Loucy (cell line): Measurements from ENCODE around the gene CFAP97.
"Not testable (repeated sequence)": the region's sequence is repeated elsewhere in the genome, so short reads cannot be mapped to it uniquely, and the experiment has no call there.

ENCODE experiments used
- H2AFZ ChIP-seq: fragments of 200-600 bp; sonication (generic); 2 replicates; pipeline ENCODE4 v1.6.0; 2016; ENCODE audit warnings: antibody characterized with exemption, mild to moderate bottlenecking, low read length, moderate library complexity
- H3F3A ChIP-seq: fragments of 200-600 bp; 2 replicates; pipeline ENCODE4 v1.6.0; 2016; ENCODE audit warnings: antibody characterized with exemption, low read depth, mild to moderate bottlenecking
- H3K27me3 ChIP-seq: fragments of 200-600 bp; sonication (generic); 2 replicates; pipeline ENCODE4 v1.6.1; 2014; ENCODE audit warnings: low read length, mild to moderate bottlenecking; ENCODE audit not compliant: insufficient read depth, poor library complexity, severe bottlenecking
- H3K36me3 ChIP-seq: fragments of 200-600 bp; sonication (generic); 2 replicates; pipeline ENCODE4 v1.6.1; 2016; ENCODE audit warnings: low read length; ENCODE audit not compliant: insufficient read depth
- H3K4me1 ChIP-seq: fragments of 200-600 bp; sonication (generic); 2 replicates; pipeline ENCODE4 v1.5.1; 2014; ENCODE audit warnings: low read length, mild to moderate bottlenecking; ENCODE audit not compliant: insufficient read depth, poor library complexity, severe bottlenecking
- H3K4me2 ChIP-seq: fragments of 200-600 bp; sonication (generic); 2 replicates; pipeline ENCODE4 v1.6.0; 2014; ENCODE audit warnings: antibody characterized with exemption, low read length, low read depth, mild to moderate bottlenecking; ENCODE audit not compliant: poor library complexity, severe bottlenecking
- H3K4me3 ChIP-seq: fragments of 200-600 bp; sonication (generic); 2 replicates; pipeline ENCODE4 v1.5.1; 2014; ENCODE audit warnings: low read length, mild to moderate bottlenecking, mixed read lengths; ENCODE audit not compliant: poor library complexity, severe bottlenecking
- H3K79me2 ChIP-seq: fragments of 200-600 bp; sonication (generic); 2 replicates; pipeline ENCODE4 v1.6.1; 2014; ENCODE audit warnings: low read length; ENCODE audit not compliant: insufficient read depth
- H3K9ac ChIP-seq: fragments of 200-600 bp; sonication (generic); 2 replicates; pipeline ENCODE4 v1.6.0; 2014; ENCODE audit warnings: mild to moderate bottlenecking, low read depth, low read length, moderate library complexity; ENCODE audit not compliant: poor library complexity, severe bottlenecking
- H3K9me2 ChIP-seq: fragments of 200-600 bp; sonication (generic); replicated peaks from 2 replicates; pipeline ENCODE4 v1.6.1; 2016; ENCODE audit warnings: low read depth, low read length, mixed read lengths
- H3K9me3 ChIP-seq: fragments of 200-600 bp; sonication (generic); 2 replicates; pipeline ENCODE4 v1.6.1; 2014; ENCODE audit warnings: mild to moderate bottlenecking, antibody characterized with exemption, low read length, low read depth; ENCODE audit not compliant: insufficient read depth
- H4K20me1 ChIP-seq: fragments of 200-600 bp; sonication (generic); 2 replicates; pipeline ENCODE4 v1.6.0; 2014; ENCODE audit warnings: antibody characterized with exemption, low read length, mild to moderate bottlenecking; ENCODE audit not compliant: insufficient read depth, poor library complexity, severe bottlenecking
- EZH2phosphoT487 ChIP-seq: fragments of 200-600 bp; IDR thresholded peaks from 2 replicates; pipeline ENCODE4 v1.6.1; 2018; ENCODE audit warnings: antibody characterized with exemption, mild to moderate bottlenecking, moderate library complexity, borderline replicate concordance
- TF ChIP-seq, protein P1 (sequence below): fragments of 200-600 bp; sonication (generic); conservative IDR thresholded peaks from 2 replicates; pipeline ENCODE4 v1.5.1; 2014; ENCODE audit warnings: mild to moderate bottlenecking, antibody characterized with exemption, low read length

Gene CFAP97

DNA sequence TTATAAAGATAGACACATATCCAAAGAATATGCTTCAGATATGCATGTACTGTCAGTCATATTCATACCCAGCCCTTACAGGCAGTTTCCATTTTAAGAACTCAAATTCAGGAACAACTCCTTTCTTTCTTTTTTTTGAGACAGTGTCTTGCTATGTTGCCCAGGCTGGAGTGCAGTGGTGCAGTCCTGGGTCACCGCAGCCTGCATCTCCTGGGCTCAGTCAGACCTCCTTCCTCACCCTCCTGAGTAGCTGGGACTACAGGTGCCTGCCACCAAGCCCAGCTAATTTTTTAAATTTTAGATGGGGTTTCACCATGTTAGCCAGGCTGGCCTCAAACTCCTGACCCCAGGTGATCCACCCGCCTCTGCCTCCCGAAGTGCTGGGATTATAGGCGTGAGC lies 40.1 kb upstream of the CFAP97 start:
- Histone ChIP-seq H3K79me2 (no peaks in the 10 kb centered on the region), H3K27me3 (peaks cover 8% of the 10 kb centered on the region), H4K20me1 (no peaks in the 10 kb centered on the region), H3F3A (no peaks in the 10 kb centered on the region), H3K4me1 (no peaks in the 10 kb centered on the region), H3K9me2 (no peaks in the 10 kb centered on the region), H3K4me3 (no peak overlapping the region), H3K9ac (no peak overlapping the region), H3K36me3 (no peaks in the 10 kb centered on the region), H3K4me2 (no peak overlapping the region), H3K9me3 (no peaks in the 10 kb centered on the region), H2AFZ (no peak overlapping the region)
- no peak for TF ChIP-seq EZH2phosphoT487
- TF ChIP-seq, protein P1, sequence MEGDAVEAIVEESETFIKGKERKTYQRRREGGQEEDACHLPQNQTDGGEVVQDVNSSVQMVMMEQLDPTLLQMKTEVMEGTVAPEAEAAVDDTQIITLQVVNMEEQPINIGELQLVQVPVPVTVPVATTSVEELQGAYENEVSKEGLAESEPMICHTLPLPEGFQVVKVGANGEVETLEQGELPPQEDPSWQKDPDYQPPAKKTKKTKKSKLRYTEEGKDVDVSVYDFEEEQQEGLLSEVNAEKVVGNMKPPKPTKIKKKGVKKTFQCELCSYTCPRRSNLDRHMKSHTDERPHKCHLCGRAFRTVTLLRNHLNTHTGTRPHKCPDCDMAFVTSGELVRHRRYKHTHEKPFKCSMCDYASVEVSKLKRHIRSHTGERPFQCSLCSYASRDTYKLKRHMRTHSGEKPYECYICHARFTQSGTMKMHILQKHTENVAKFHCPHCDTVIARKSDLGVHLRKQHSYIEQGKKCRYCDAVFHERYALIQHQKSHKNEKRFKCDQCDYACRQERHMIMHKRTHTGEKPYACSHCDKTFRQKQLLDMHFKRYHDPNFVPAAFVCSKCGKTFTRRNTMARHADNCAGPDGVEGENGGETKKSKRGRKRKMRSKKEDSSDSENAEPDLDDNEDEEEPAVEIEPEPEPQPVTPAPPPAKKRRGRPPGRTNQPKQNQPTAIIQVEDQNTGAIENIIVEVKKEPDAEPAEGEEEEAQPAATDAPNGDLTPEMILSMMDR, result no peak

DNA sequence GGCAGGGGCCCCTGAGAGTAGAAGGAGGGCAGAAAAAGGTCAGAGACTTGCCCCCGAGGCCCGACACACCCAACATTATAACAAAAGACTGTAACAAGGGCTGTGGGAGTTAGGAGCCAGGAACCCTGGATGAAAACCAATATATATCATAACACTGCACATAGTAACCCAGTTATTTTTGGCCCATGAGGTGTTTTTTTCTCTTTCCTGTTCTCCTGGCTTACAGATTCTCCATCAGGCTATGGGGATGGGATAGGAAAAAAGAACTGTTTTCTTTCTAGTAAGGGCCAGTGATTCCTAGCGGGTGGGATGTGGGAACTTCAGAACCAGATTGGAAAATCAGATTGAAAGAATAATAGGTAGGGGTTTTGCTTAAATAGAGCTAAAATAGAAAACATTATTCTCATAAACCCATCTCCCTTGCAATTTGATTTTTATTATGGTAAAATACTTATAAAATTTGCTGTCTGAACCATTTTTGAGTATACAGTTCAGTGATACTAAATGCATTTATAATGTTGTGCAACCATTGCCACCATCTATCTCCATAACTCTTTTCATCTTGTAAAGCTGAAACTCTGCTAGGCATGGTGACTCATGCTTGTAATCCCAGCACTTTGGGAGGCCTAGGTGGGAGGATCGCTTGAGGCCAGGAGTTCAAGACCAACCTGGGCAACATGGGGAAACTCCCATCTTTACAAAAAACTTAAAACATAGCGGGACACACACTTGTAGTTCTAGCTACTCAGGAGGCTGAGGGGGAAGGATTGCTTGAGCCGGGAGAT lies 39.1 kb upstream of the CFAP97 start:
- Histone ChIP-seq H3K4me1 (no peaks in the 10 kb centered on the region), H4K20me1 (no peaks in the 10 kb centered on the region), H3K4me2 (no peak overlapping the region), H3F3A (no peaks in the 10 kb centered on the region), H3K79me2 (no peaks in the 10 kb centered on the region), H3K9ac (no peak overlapping the region), H3K9me3 (no peaks in the 10 kb centered on the region), H2AFZ (no peak overlapping the region), H3K4me3 (no peak overlapping the region), H3K9me2 (no peaks in the 10 kb centered on the region), H3K27me3 (peaks cover 8% of the 10 kb centered on the region), H3K36me3 (no peaks in the 10 kb centered on the region)
- TF ChIP-seq, protein P1, result no peak
- TF ChIP-seq EZH2phosphoT487, result no peak

DNA sequence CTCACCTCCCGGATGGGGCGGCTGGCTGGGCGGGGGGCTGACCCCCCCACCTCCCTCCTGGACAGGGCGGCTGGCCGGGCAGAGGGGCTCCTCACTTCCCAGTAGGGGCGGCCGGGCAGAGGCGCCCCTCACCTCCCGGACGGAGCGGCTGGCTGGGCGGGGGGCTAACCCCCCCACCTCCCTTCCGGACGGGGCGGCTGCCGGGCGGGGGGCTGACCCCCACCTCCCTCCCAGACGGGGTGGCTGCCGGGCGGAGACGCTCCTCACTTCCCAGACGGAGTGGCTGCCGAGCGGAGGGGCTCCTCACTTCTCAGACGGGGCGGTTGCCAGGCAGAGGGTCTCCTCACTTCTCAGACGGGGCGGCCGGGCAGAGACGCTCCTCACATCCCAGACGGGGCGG lies 36.7 kb upstream of the CFAP97 start:
- H3K9me3 ChIP-seq, H2AFZ ChIP-seq, H3K79me2 ChIP-seq, H3K36me3 ChIP-seq, H3K4me2 ChIP-seq, H3K9me2 ChIP-seq, H3K4me3 ChIP-seq, H3F3A ChIP-seq, H3K9ac ChIP-seq, H3K27me3 ChIP-seq, H3K4me1 ChIP-seq, H4K20me1 ChIP-seq: not testable (repeated sequence)

DNA sequence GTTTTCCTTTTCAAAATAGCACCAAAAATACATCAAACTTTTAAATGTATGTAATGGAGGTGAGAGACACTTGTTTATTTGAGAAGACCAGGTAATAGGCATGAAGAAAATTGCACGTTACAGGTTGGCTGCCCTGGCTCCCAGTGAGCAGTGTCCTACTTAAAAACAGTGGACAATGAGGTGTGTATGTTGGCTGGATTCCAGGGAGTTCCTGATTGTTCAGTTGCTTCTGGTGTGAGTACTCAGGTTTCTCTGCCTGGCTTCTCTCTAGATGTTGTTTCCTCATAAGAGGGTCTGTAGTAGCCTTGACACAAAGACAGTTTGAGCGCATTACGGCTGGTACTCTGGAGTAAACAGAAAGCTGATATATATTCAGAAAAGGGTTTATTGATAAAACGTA lies 35.0 kb upstream of the CFAP97 start:
- Histone ChIP-seq H3K79me2 (no peaks in the 10 kb centered on the region), H3K36me3 (no peaks in the 10 kb centered on the region)
- TF ChIP-seq, protein P1, result no peak
- TF ChIP-seq EZH2phosphoT487, result no peak

More for the DNA sequence above, 35.0 kb upstream of the CFAP97 start:
- Histone ChIP-seq H3K27me3 (no peaks in the 10 kb centered on the region), H3F3A (no peaks in the 10 kb centered on the region), H4K20me1 (no peaks in the 10 kb centered on the region), H2AFZ (no peak overlapping the region), H3K4me2 (no peak overlapping the region), H3K9ac (no peak overlapping the region), H3K4me3 (no peak overlapping the region), H3K9me3 (no peaks in the 10 kb centered on the region), H3K9me2 (no peaks in the 10 kb centered on the region), H3K4me1 (no peaks in the 10 kb centered on the region)
